Ammon's horn (tissue), 1 donor: ENCODE measurements around the gene KANSL1.
"Not testable (repeated sequence)": the region's sequence is repeated elsewhere in the genome, so short reads cannot be mapped to it uniquely, and the experiment has no call there.

ENCODE experiments used
- DNase-seq: peaks from one replicate; pipeline ENCODE4 v3.0.0-alpha.2; 2016; ENCODE audit warnings: low spot score

KANSL1 gene

GRCh38 chr17:46193151-46193625, at the start of gene KANSL1:
Gene KANSL1, minus strand, starts transcription at chr17:46193429. Its CDS starts 21,286 bp downstream, at chr17:46172143.
- peak; percentile 96 for DNase-seq

- DNase-seq = not testable (repeated sequence)
Measured at GRCh38 chr17:46231359-46231758, 38.1 kb upstream of the KANSL1 start.

GRCh38 chr17:46225274-46225794, 32.1 kb upstream of the KANSL1 start:
- DNase-seq = peak; percentile 97

DNA sequence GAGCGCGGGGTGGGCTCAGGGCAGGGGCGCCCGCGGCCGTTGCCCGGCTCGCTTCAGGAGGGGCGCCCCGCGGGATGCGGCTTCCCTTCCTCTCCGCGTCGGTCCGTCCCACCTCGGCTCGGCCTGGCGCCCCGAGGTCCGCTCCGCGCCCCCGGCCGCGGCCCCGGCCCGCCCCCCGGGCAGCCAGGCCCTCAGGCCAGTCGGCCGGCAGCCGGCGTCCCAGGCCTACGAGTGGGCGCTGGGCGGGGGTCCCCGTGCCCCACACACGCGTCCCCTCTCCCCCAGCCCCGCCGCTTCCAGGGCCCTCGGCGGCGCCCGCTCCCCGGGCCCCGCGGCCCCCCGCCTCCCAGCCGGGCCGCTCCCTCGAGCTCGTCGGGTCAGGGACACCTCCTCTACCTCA, 31.6 kb upstream of the KANSL1 start:
- DNase-seq = not testable (repeated sequence)

DNA sequence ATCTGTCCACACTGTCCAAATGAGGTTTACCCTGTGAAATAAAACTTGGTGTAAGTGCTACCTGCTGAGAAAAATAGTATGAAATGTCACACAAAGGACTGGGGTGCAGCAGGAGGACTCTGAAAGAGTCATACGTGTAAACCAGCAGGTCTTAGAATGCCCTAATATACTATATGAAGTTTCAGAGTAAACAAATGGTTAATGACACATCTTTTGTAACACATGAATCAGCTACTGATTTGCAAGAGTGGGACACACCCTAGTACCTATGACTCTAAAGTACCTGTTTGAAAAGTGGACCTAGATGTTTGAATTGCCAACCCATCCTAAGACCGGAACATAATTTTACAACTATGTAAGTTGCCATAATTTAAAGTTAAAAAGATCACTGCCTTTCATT, 29.8 kb upstream of the KANSL1 start:
- DNase-seq = not testable (repeated sequence)

DNA sequence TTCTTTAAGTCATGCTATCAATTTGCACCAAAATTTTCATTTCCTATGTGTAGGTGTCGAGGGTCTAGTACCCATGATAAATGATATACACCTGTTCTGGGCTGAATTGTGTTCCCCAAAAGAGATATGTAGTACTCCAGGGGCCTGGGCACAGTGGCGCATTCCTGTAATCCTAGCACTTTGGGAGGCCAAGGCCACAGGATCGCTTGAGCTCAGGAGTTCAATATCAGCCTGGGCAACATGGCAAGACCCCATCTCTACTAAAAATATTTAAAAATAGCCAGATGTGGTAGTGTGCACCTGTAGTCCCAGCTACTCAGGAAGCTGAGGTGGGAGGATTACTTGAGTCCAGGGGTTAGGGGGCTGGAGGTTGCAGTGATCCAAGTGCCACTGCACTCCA, 23.5 kb upstream of the KANSL1 start:
- DNase-seq = no peak

DNA sequence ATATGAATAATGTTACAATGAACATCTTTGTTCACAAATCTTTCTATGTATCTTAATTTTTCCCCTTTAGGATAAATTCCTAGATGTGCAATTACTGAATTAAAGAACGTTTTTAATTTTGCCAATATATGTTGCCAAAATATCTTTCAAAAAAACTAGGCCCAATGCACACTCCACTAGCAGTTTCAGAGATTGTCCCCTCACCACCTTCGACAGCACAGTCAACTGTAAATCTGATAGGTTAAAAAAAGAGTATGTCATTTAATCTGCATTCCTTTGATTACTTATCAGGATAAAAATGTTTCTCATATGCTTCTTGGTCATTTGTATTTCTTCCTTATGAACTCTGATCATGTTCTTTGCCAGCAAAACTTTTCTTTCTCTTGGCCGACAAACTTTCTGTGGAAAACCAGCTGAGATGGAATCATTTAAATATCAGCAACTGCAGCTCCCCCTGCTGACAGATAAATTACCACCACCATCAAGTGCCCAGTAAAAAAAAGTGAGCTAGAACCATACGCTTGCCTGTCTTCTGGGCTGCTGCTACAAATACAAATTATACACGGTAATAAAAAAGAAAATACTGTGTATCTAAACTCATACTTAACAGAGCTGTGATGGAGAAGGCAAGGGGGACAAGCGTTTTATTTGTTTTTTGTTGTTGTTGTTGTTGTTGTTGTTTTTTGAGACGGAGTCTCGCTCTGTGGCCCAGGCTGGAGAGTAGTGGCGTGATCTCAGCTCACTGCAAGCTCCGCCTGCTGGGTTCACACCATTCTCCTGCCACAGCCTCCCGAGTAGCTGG, 19.6 kb upstream of the KANSL1 start:
- peak; percentile 91 for DNase-seq

DNA sequence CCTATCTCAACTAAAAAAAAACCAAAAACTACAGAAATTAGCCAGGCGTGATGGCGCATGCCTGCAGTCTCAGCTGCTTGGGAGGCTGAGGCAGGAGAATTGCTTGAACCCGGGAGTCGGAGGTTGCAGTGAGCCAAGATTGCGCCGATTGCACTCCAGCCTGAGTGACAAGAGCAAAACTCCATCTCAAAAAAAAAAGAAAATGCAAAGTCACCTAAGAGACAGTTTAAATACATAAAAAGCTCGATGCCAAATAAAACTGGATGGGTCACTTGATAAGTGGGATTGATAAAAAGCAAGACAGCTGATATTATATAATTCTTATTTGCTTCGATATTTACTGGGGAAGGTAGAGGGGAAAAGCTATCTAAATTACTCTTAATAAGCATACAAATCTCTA, 15.8 kb upstream of the KANSL1 start:
- DNase-seq = no peak

GRCh38 chr17:46205975-46206374, 12.7 kb upstream of the KANSL1 start:
- no peak for DNase-seq

DNA sequence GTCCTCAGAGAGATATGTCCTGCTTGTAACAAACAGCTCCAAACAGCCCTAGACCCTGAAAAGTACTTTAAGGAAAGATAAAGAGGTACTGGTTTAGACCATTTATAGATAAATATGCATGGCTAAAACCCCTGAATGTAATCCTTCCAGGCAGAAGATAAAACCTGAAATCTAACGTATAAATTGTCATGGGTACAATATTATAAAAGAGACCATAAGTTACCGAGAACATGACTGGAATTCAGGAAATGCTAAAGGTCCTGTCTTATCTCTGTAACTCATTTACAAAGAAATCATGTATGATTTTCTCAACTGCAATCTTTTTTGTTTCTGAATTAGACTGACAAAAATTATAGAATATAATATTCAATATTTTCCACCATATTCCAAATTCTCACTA, 9.2 kb upstream of the KANSL1 start:
- DNase-seq = no peak

DNA sequence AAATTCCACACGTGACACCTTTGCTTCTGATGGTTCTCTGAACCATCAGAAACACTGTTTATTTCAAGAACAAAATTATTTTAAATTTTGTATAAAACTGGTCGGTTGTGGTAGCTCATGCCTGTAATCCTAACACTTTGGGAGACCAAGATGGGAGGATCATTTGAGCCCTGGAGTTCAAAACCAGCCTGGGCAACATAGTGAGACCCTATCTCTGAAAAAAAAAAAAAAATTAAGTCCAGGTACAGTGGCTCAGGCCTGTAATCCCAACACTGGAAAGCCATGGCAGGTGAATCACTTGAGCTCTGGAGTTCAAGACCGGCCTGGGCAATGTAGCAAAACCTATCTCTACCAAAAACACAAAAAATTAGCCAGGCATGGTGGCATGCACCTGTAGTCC, 8.3 kb upstream of the KANSL1 start:
- DNase-seq = no peak

- DNase-seq = no peak
Measured at GRCh38 chr17:46200197-46200596, 7.0 kb upstream of the KANSL1 start.

- DNase-seq = no peak
Measured at GRCh38 chr17:46199379-46199778, 6.2 kb upstream of the KANSL1 start.

- no peak for DNase-seq
Measured at GRCh38 chr17:46198233-46198632, 5.0 kb upstream of the KANSL1 start.

DNA sequence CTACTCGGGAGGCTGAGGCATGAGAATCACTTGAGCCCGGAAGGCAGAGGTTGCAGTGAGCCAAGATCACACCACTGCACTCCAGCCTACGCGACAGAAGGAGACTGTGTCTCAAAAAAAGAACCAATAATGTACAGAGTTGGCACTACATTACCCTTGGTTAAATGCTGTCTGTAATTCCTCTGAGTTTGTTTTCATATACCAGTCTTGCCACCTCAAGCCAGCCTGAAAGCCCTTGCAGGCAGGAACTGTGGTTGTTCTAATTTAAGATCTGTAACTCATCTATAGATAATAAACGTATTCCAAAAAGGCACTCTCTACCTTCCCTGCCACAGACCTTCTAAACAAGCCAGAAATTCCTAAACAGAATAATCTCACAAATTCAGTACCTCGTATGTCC, 4.3 kb upstream of the KANSL1 start:
- no peak for DNase-seq

DNA sequence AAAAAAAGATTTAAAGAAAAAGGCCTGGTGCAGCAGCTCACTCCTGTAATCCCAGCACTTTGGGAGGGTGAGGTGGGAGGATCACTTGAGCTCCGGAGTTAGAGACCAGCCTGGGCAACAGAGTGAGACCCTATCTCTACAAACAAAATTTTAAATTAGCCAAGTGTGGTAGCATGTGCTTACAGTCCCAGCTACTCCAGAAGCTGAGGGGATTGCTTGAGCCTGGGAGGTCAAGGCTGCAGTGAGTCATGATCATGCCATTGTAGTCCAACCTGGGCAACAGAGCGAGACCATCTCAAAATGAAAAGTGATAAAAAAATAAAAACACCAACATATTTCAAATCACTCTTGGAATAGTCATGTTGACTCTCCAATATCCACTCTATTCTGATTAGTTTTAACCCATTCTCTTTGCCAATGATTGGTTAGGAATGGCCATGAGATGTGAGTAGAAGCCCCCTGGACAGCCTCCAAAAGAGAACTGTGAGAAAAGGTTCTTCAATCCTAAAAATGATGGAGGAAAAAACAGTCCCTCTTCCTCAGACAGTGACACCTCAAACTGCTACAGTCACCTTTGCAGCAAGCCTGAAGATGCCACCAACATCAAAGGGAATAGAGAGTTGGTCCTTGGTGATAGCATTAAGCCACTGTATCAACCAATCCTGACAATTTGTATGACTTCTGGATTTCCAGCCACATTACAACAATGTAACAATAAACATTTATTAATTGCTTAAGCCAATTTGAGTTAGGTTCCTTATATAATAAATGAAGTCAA, 2.9 kb upstream of the KANSL1 start:
- DNase-seq = no peak

DNA sequence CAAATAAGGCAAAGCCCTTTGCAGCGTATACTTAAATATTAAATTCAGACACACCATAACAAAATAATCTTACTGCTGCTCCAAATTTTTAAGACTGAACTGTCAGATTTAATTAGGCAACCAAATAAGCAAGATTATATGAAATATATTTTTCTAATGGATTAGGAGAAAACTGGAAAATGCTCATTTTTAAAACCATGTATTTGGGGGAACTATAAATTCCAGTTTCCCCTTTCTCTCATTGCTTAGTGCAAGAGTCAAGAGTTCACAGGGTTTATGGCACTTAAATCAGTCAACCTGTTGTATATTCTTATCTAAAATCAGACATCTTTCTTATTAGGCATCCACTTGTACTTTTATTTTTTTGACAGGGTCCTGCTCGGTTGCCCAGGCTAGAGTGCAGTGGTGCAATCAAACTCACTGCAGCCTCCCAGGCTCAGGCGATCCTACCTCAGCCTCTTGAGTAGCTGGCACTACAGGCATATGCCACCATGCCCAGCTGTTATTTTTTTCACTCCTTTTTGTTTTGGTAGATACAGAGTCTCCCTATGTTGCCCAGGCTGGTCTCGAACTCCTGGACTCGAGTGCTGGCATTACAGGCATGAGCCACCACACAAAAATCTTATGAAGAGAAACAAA, 2.1 kb upstream of the KANSL1 start:
- DNase-seq = no peak

DNA sequence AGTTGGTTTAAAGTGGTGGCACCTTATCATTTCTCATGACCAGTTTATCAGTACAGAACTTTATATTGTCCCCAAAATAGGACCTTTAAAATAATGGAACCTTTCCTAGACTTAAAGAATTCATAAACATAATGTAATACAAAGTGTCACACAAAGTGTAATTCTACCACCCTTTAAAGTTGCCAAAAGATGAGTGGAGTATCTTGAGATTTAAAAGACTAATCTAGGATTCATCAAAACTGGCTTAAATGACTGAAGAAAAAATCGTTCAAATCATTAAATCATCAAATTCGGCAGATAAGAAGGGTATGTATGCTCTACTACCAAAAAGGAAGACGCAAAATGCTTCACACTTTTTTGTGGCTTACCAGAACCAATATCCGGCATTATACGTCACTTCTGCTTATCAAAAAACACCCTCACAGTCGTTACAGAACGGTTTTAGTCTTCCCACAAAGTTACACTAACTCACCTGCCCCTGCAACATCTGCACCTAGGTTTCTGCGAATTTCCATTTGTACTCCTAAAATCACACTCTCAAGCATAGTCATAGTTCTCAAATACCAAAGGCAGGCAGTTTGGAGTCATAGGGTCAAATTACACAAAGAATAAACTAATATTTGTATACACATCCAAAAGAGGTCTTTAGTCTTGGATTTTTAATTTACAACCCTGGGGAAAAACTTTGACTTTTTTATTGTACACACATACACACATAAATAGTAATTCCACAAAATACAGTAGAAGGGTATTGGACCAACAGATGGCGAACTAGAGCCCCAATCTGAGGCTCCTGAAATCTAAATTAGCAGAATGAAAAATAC, 1.4 kb upstream of the KANSL1 start:
- no peak for DNase-seq

- DNase-seq = peak; percentile 97
Measured at GRCh38 chr17:46193626-46194392, 580 bp upstream of the KANSL1 start.

- peak; percentile 92 for DNase-seq
Measured at GRCh38 chr17:46192439-46193150, 634 bp downstream of the KANSL1 start.
